CD14-positive monocyte (primary cell): ENCODE data around the gene RABEPK. TPM values are rescaled to one million over a fixed set of nuclear protein-coding genes. Genes with fewer than 3 reads are reported as not detected.

Experiments
- DNase-seq, 3 donors: peaks; one replicate each; pipeline ENCODE4 v3.0.0-alpha.2; 2011 to 2022
- H2AFZ ChIP-seq: 2 replicates; pipeline ENCODE4 v1.6.0; 2012; ENCODE audit warnings: mild to moderate bottlenecking, low read depth, low read length, inconsistent platforms; ENCODE audit not compliant: insufficient read depth, poor library complexity, severe bottlenecking
- H3K27ac ChIP-seq, 2 donors: 1 replicate in 1 of 2; 2 replicates in 1 of 2; pipeline ENCODE4 v1.5.1; 2012 to 2013; ENCODE audit warnings: low read length in 2 of 2, control low read depth in 1 of 2, inconsistent platforms in 1 of 2, low read depth in 1 of 2, mild to moderate bottlenecking in 1 of 2
- H3K27me3 ChIP-seq, 2 donors: one replicate each; pipeline versions ENCODE4 v1.6.0 to v1.6.1; 2011 to 2013; ENCODE audit warnings: low read length in 2 of 2; ENCODE audit not compliant: control insufficient read depth in 2 of 2, insufficient read depth in 2 of 2
- H3K36me3 ChIP-seq, 2 donors: replicated peaks in 1 of 2; 1 replicate in 1 of 2; 2 replicates in 1 of 2; pipeline versions ENCODE4 v1.5.1 to v1.6.1; 2012 to 2013; ENCODE audit warnings: low read length in 2 of 2, control low read depth in 1 of 2, inconsistent platforms in 1 of 2, mild to moderate bottlenecking in 1 of 2; ENCODE audit not compliant: insufficient read depth in 2 of 2, control insufficient read depth in 1 of 2
- H3K4me1 ChIP-seq, 2 donors: 1 replicate in 1 of 2; 2 replicates in 1 of 2; pipeline versions ENCODE4 v1.5.1 to v1.6.1; 2012 to 2013; ENCODE audit warnings: low read length in 2 of 2, control low read depth in 1 of 2, inconsistent platforms in 1 of 2, mild to moderate bottlenecking in 1 of 2, moderate library complexity in 1 of 2; ENCODE audit not compliant: insufficient read depth in 2 of 2, control insufficient read depth in 1 of 2
- H3K4me2 ChIP-seq: replicated peaks from 2 replicates; pipeline ENCODE3; 2012; ENCODE audit warnings: low read length, moderate library complexity, mild to moderate bottlenecking; ENCODE audit not compliant: poor library complexity, severe bottlenecking; ENCODE audit errors: extremely low read depth
- H3K4me3 ChIP-seq, 3 experiments: fragments of 200-600 bp in 1 of 3; sonication (generic) in 1 of 3; replicated peaks in 1 of 3; 1 replicate in 2 of 3; 2 replicates in 1 of 3; pipeline ENCODE4 v1.5.1; 2011 to 2013; ENCODE audit warnings: low read length in 3 of 3, mild to moderate bottlenecking in 3 of 3, control low read depth in 2 of 3, low read depth in 2 of 3, inconsistent platforms in 1 of 3, moderate library complexity in 1 of 3
- H3K79me2 ChIP-seq: 2 replicates; pipeline ENCODE4 v1.6.0; 2012; ENCODE audit warnings: mild to moderate bottlenecking, control low read depth, inconsistent platforms, low read length, moderate library complexity; ENCODE audit not compliant: insufficient read depth
- H3K9ac ChIP-seq: 2 replicates; pipeline ENCODE4 v1.6.0; 2017; ENCODE audit warnings: low read length, mild to moderate bottlenecking; ENCODE audit not compliant: insufficient read depth, poor library complexity, severe bottlenecking
- H3K9me3 ChIP-seq, 2 donors: replicated peaks in 1 of 2; 1 replicate in 1 of 2; 2 replicates in 1 of 2; pipeline versions ENCODE4 v1.5.1 to v1.6.1; 2012 to 2013; ENCODE audit warnings: low read length in 2 of 2, control low read depth in 1 of 2; ENCODE audit not compliant: control insufficient read depth in 1 of 2, insufficient read depth in 1 of 2
- H4K20me1 ChIP-seq: 2 replicates; pipeline ENCODE4 v1.6.0; 2012; ENCODE audit warnings: mild to moderate bottlenecking, low read length, control low read depth, moderate library complexity; ENCODE audit not compliant: insufficient read depth
- H3K27ac Mint-ChIP-seq, 7 donors: one replicate each; pipeline ENCODE4 v1.8.0; 2020; ENCODE audit warnings: mild to moderate bottlenecking in 7 of 7, mixed read lengths in 7 of 7, moderate library complexity in 6 of 7, inconsistent platforms in 2 of 7
- H3K27me3 Mint-ChIP-seq, 3 donors: one replicate each; pipeline ENCODE4 v1.8.0; 2021 to 2022; ENCODE audit warnings: low read depth in 3 of 3, mild to moderate bottlenecking in 3 of 3, mixed read lengths in 3 of 3, moderate library complexity in 3 of 3, inconsistent platforms in 1 of 3
- H3K36me3 Mint-ChIP-seq, 2 donors: one replicate each; pipeline ENCODE4 v1.8.0; 2020; ENCODE audit warnings: mixed read lengths in 2 of 2, inconsistent platforms in 1 of 2, mild to moderate bottlenecking in 1 of 2
- H3K4me1 Mint-ChIP-seq: one replicate; pipeline ENCODE4 v1.8.0; 2020; ENCODE audit warnings: mild to moderate bottlenecking, mixed read lengths
- H3K4me3 Mint-ChIP-seq, 2 donors: one replicate each; pipeline ENCODE4 v1.8.0; 2020; ENCODE audit warnings: mild to moderate bottlenecking in 2 of 2, mixed read lengths in 2 of 2, moderate library complexity in 1 of 2
- H3K9me3 Mint-ChIP-seq, 7 donors: one replicate each; pipeline ENCODE4 v1.8.0; 2020 to 2022; ENCODE audit warnings: mixed read lengths in 7 of 7, mild to moderate bottlenecking in 6 of 7, moderate library complexity in 6 of 7, inconsistent platforms in 2 of 7
- WGBS: methylation state at CpG from one replicate; pipeline ENCODE4 v1.1.5; 2013; ENCODE audit warnings: missing lambda C conversion rate; ENCODE audit not compliant: insufficient coverage; 5-methylcytosine and 5-hydroxymethylcytosine counted together
- intact Hi-C, 2 donors: fragments of 100-400 bp; cut with micrococcal nuclease; formaldehyde crosslinking; loops; one replicate each; pipeline versions ENCODE4 v1.15.0 to v1.15.1; 2023
- polyA plus RNA-seq, 3 donors: library from polyadenylated mRNA; depleted of rRNA in 1 of 3; unstranded in 2 of 3; stranded (reverse) in 1 of 3; fragments of 300-500 nt in 2 of 3; fragments of >200 nt in 1 of 3; fragmentation: Illumina TruSeq in 2 of 3; gene quantifications; 1 replicate in 2 of 3; 2 replicates in 1 of 3; pipeline ENCODE4 v1.2.3, GENCODE V29; 2012 to 2021
- small RNA-seq: library from RNA; depleted of rRNA; stranded (forward); fragments of <200 nt; gene quantifications from one replicate; pipeline ENCODE3, GENCODE V24; 2012; ENCODE audit warnings: low read depth; ENCODE audit not compliant: insufficient read length
- TF ChIP-seq, protein P1 (sequence below): fragments of 200-600 bp; IDR thresholded peaks from one replicate; pipeline ENCODE4 v1.8.0; 2022; ENCODE audit warnings: antibody characterized with exemption, mild to moderate bottlenecking

The RABEPK gene
- polyA plus RNA-seq, 3 donors = 9.5 to 18.5 (median 17.5) TPM

DNA sequence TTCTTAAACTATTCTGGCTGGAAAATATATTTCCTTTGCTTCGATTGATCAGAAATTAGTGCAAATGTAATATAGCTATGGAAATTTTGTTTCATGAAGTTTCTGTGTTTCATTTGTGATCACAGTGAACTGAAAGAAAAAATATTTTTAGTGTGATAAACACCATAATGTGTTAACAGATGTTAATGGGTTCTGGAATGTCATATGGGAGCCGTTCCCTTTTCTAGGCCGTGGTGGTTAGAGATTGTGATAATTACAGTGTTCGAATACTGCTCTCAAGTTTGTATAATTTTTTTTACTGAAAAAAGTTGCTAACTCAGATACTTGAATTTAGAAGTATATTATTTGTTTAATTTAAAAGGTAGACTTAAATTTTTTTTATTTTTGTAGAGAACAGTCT, 80.6 kb downstream of the RABEPK start:
- Mint-ChIP-seq H3K27me3 (peaks cover 0 to 2% (median 0%) of the 10 kb centered on the region in 3 donors), H3K4me1 (peaks cover 3% of the 10 kb centered on the region), H3K36me3 (peaks cover 11 to 36% of the 10 kb centered on the region in 2 donors), H3K27ac (no peak overlapping the region), H3K4me3 (no peak overlapping the region), H3K9me3 (no peaks in the 10 kb centered on the region)
- Histone ChIP-seq H3K9me3 (no peaks in the 10 kb centered on the region), H3K4me2 (no peak overlapping the region), H3K79me2 (peaks cover 99% of the 10 kb centered on the region), H3K36me3 (peaks cover 13 to 34% of the 10 kb centered on the region in 2 donors), H4K20me1 (peaks cover 97% of the 10 kb centered on the region), H3K27ac (no peak overlapping the region), H3K4me3 (no peak overlapping the region), H3K27me3 (no peaks in the 10 kb centered on the region), H2AFZ (no peak overlapping the region), H3K9ac (no peak overlapping the region), H3K4me1 (no peaks in the 10 kb centered on the region)
- TF ChIP-seq, protein P1, sequence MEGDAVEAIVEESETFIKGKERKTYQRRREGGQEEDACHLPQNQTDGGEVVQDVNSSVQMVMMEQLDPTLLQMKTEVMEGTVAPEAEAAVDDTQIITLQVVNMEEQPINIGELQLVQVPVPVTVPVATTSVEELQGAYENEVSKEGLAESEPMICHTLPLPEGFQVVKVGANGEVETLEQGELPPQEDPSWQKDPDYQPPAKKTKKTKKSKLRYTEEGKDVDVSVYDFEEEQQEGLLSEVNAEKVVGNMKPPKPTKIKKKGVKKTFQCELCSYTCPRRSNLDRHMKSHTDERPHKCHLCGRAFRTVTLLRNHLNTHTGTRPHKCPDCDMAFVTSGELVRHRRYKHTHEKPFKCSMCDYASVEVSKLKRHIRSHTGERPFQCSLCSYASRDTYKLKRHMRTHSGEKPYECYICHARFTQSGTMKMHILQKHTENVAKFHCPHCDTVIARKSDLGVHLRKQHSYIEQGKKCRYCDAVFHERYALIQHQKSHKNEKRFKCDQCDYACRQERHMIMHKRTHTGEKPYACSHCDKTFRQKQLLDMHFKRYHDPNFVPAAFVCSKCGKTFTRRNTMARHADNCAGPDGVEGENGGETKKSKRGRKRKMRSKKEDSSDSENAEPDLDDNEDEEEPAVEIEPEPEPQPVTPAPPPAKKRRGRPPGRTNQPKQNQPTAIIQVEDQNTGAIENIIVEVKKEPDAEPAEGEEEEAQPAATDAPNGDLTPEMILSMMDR = no peak
- DNase-seq = no peak
- intact Hi-C loops = no loop called here
- WGBS = 76% methylated on average over 3 of the region's 4 CpGs

Small RNA genes within 50 kb of the gene (small RNA-seq; reads per million reads assigned to genes)
- not detected for gene AL354710.1

Other genes with a start within 250 kb of the RABEPK start
- 1 to 10 TPM in 1 of 3 donors, under 1 TPM in 2; 0.76 to 1.4 (median 0.84) TPM for gene SCAI, start 57.0 kb upstream of the RABEPK start, polyA plus RNA-seq
- 10 to 100 TPM; 20.0 to 48.1 (median 36.9) TPM for gene PPP6C, start 10.7 kb upstream of the RABEPK start, polyA plus RNA-seq
- 100 to 1,000 TPM; 105 to 238 (median 156) TPM for gene HSPA5, start 40.8 kb downstream of the RABEPK start, polyA plus RNA-seq
- 10 to 100 TPM; 18.7 to 49.2 (median 30.5) TPM for gene GAPVD1, start 61.3 kb downstream of the RABEPK start, polyA plus RNA-seq